GM18505 (cell line): ENCODE data around the gene KRT33A.

Source experiments
- ATAC-seq: cut with Tn5 transposase; IDR thresholded peaks from one replicate; pipeline ENCODE4 v1.9.1; 2021; ENCODE audit not compliant: unreplicated experiment
- POLR2A ChIP-seq: IDR thresholded peaks from 4 replicates; pipeline ENCODE4 v1.6.1; 2011; ENCODE audit warnings: borderline replicate concordance; ENCODE audit not compliant: insufficient read depth, insufficient read length; ENCODE audit errors: extremely low read depth

The KRT33A gene

GRCh38 chr17:41343029-41343428 lies 7.6 kb downstream of the KRT33A start:
- no peak for TF ChIP-seq POLR2A
- no peak for ATAC-seq

DNA sequence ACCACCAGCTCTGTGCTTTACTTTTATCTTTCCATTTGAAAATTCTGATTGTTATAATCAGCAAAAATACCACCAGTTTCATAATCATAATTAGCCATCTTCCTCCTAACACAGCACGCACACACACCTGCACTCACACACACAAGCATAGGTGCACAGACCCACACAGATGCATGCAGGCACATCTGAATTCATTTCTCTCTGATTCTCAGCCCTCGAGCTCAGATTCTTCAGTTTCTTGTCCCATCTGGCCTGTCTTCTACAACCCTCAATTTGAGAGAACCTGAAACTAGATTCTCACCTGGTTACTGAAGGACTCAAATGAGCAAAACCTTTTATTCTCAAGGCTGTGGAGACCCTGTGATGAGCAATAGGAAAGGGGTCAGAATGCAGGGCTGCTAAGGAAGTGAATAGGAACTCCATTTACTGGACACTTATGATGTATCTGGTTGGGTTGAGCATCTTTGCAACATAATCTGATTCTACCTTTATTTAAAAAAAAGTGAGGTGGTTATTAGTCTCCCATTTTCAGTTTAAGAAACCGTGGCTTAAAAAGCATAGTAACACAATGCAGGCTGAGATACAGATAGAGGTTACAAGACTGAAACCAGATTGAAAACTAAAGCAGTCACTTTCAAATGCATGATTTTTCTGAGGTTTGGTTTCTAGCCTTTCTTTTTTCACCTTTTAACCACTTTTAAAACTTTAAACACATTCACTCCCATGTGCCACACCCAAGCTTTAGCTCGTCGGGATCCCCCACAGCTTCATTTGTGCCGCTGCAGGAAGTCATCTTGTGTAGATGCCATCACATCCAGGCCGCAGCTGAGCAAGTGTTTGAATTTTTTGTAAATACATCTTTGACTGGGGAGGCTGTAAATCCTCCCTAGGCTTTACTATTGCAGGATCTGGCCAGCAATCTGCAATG lies 9.4 kb downstream of the KRT33A start:
- TF ChIP-seq POLR2A = no peak
- ATAC-seq = no peak

DNA sequence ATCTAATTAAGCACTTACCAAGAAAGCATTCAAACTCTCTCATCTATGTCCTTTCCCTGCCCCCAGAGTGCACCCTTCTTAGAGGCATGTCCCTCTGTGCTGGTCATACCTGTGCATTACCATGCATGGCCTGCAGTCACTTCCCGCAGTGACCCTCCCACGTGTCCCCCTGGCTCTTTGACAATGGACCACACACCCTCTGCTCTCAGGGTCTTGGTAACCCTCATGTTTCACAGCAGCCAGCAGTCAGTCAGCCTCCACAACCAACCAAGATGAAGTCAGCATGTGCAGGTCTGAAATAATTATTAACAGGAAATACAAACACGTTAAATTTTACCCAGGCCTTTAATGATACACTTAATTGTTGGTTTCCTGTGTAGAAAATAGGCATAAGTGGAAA lies 10.1 kb downstream of the KRT33A start:
- no peak for TF ChIP-seq POLR2A
- ATAC-seq = no peak

GRCh38 chr17:41339571-41340172 lies 11.0 kb downstream of the KRT33A start:
- TF ChIP-seq POLR2A = no peak
- no peak for ATAC-seq

DNA sequence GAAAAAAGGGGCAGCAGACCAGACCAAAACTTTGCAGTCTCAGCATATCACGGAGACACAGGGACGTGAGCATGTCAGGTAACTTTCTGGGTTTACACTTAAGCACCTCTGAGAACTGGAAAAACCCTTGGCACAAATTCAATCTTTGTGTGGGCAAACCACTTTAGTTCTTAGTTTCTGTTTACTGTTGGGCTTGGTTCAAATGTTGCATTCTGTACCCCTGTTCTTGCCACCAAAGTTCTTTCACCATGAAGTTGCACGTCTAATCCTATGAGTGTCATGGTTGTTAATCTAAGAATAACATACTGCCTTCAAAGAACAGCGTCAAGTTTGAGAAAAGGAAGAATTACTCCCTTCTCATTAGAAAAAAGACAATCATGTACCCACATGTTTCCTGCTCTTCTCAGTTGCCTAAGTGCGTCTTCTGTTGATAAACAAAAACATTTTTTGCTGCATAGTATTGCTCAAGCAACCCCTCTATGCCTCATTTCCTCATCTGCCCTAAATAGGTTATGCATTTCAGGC lies 11.6 kb downstream of the KRT33A start:
- ATAC-seq = no peak
- TF ChIP-seq POLR2A = no peak

DNA sequence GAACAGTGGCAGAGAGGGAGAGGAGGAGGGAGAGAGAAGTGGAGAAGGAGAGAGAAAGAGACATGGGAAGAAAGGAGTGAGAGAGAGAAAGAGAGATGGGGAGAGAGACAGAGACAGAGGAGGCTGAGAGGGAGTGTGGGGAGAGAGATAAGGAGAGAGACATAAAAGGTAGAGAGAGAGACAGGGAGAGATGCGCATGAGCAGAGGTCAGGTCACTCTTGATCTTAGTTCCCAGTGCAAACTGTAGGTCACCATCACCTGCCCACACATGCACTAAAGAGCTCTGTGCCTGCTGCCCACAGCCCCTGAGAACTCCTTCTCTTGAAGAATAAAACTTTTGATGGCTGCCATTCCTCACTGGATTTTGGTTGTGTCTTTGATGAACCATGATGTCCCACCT lies 14.9 kb downstream of the KRT33A start:
- TF ChIP-seq POLR2A = no peak
- no peak for ATAC-seq

GRCh38 chr17:41334385-41335305 lies 16.0 kb downstream of the KRT33A start:
- no peak for TF ChIP-seq POLR2A
- ATAC-seq = no peak

DNA sequence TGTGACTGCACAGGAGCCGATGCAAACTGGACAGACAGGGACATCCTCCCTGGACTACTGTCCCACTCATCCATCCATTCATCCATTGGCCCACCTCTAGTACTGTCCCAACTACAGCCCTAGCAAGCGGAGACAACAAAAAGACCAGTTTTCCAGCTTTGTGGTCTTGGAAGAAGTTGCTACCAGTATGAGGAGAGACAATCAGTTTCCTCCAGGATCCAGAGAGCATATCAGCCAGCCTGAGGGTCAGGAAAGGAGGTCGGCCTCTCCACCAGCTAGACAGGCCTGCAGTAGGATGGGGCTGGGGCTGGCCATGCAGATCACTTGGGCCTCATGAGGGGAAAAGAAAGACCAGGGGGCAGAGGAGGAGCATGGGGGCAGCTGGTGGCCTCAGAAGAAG lies 16.8 kb downstream of the KRT33A start:
- TF ChIP-seq POLR2A = no peak
- no peak for ATAC-seq

DNA sequence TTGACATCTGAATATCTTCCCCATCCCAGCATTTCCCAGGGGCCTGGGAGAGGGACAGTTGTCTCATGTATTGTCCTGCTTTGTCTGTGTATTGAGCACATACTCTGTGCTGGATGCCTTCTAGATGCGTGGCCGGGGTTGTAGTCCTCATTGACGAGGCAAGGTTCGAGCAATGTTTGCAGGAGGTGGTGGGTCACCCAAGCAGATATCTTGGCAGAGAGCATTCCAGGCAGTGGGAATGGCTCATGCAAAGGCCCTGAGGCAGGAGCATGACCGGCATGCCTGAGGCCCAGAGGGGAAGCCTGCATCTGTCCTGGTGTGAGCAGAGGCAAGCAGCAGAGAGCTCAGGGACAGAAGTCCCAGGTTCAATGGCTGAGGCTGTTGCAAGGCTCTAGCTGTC lies 17.5 kb downstream of the KRT33A start:
- no peak for ATAC-seq
- no peak for TF ChIP-seq POLR2A

DNA sequence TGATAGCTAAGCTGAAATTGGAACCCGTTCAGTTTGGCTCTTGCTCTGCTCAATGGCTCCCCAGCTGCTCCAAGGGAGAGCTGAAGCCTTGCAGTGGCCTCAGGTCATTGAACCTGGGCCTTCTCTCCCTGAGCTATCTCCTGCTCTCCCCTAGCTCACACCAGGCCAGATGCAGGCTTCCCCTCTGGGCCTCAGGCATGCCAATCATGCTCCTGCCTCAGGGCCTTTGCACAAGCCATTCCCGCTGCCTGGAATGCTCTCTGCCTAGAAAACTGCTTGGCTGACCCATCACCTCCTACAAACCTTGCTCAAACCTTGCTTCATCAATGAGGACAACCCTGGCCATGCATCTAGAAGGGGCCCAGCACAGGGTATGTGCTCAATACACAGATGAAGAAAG lies 18.4 kb downstream of the KRT33A start:
- ATAC-seq = no peak
- TF ChIP-seq POLR2A = no peak

DNA sequence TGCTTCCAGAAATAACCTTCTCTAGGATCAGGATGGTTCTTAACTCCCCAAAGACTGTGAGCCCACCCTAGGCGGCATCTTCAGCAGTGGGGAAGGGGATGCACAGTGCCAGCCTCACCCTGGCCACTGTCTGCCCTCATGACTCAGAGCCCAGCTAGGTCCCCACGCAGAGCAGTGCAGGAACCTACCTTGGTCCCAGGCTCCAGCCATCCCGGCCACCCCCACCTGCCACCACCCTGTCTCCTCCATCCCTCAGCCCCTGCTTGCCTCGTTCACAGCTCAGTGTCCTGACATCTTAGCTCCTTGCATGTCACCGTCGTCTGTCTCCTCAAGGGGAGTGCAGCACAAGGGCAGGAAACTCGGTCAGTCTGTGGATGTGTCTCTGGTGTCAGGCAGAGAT lies 19.0 kb downstream of the KRT33A start:
- TF ChIP-seq POLR2A = no peak
- ATAC-seq = no peak

DNA sequence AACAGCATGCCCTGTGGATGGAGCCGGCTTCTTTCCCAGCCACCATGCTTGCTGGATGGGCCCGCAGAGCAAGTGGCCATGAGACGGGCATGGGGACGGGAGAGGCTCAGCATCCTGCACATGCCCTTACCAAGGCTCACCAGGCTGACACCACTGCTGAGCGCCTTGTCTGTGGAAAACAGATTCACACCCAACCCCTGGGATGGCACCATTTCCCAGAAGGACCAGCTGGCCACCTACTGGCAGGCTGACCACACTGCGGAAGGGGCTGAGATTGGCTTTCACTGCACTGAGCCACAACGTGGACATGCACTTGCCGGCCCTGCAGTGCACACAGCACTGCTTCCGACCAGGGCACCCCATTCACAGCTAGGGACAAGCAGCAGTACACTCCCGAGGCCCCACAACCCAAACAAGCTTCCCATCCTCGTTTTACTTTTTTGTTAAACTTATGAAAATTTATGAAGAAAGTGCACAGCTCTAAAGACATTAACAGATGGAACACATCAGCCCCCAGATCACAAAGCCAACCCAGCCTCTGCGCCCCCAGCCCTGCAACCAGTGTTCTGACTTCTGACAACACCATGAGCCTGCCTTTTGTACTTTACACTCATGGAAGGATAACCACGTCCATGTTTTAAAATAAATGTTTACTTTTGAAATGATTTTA lies 21.2 kb downstream of the KRT33A start:
- no peak for ATAC-seq
- no peak for TF ChIP-seq POLR2A
